Measurements from ENCODE around the gene MBD5.

DNA sequence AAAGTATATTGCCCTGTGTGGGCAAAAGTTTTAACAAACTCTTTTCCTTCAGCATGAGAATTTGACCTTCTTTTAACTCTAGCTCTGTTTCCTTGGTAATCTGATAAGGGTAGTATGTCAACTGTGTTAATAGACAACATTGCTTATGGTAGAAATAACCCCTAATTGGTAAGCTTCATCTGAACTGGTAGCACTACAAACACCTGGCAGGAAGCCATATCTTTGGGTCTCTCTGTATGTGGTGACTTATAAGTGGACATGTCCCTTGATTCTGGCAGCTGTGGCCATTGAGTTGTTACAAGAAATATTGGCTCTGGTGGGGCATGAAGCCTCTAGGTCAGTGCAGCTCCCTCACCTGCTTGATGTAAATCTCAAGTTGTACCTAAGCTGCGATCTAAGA, 46.9 kb downstream of the MBD5 start:
- TF ChIP-seq, protein P1, sequence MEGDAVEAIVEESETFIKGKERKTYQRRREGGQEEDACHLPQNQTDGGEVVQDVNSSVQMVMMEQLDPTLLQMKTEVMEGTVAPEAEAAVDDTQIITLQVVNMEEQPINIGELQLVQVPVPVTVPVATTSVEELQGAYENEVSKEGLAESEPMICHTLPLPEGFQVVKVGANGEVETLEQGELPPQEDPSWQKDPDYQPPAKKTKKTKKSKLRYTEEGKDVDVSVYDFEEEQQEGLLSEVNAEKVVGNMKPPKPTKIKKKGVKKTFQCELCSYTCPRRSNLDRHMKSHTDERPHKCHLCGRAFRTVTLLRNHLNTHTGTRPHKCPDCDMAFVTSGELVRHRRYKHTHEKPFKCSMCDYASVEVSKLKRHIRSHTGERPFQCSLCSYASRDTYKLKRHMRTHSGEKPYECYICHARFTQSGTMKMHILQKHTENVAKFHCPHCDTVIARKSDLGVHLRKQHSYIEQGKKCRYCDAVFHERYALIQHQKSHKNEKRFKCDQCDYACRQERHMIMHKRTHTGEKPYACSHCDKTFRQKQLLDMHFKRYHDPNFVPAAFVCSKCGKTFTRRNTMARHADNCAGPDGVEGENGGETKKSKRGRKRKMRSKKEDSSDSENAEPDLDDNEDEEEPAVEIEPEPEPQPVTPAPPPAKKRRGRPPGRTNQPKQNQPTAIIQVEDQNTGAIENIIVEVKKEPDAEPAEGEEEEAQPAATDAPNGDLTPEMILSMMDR (IDR thresholded peaks at IDR 0.05): no peak
- TF ChIP-seq CDX4 (CRISPR knock-in tag; IDR thresholded peaks at IDR 0.05; ENCODE audit: borderline replicate concordance) (no peak), NR3C1 (CRISPR knock-in tag; conservative IDR thresholded peaks at IDR 0.05; ENCODE audit: low read depth) (no peak), ZNF423 (CRISPR knock-in tag; IDR thresholded peaks at IDR 0.05) (no peak), ATF3 (CRISPR knock-in tag; conservative IDR thresholded peaks at IDR 0.05) (no peak), GABPB1 (CRISPR knock-in tag; IDR thresholded peaks at IDR 0.05) (no peak), ZNF396 (CRISPR knock-in tag; IDR thresholded peaks at IDR 0.05; ENCODE audit: borderline replicate concordance) (no peak), ELF4 (CRISPR knock-in tag; IDR thresholded peaks at IDR 0.05; ENCODE audit: low read depth) (no peak), MYBL2 (CRISPR knock-in tag; IDR thresholded peaks at IDR 0.05) (no peak), ZNF263 (CRISPR knock-in tag; IDR thresholded peaks at IDR 0.05; ENCODE audit: low read depth) (no peak), ZNF121 (CRISPR knock-in tag; IDR thresholded peaks at IDR 0.05) (no peak), SMAD3 (CRISPR knock-in tag; IDR thresholded peaks at IDR 0.05; ENCODE audit: borderline replicate concordance) (no peak)
- TF ChIP-seq, protein P2, sequence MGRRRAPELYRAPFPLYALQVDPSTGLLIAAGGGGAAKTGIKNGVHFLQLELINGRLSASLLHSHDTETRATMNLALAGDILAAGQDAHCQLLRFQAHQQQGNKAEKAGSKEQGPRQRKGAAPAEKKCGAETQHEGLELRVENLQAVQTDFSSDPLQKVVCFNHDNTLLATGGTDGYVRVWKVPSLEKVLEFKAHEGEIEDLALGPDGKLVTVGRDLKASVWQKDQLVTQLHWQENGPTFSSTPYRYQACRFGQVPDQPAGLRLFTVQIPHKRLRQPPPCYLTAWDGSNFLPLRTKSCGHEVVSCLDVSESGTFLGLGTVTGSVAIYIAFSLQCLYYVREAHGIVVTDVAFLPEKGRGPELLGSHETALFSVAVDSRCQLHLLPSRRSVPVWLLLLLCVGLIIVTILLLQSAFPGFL (CRISPR knock-in tag; IDR thresholded peaks at IDR 0.05; ENCODE audit: borderline replicate concordance): no peak
- TF ChIP-seq, protein P3, sequence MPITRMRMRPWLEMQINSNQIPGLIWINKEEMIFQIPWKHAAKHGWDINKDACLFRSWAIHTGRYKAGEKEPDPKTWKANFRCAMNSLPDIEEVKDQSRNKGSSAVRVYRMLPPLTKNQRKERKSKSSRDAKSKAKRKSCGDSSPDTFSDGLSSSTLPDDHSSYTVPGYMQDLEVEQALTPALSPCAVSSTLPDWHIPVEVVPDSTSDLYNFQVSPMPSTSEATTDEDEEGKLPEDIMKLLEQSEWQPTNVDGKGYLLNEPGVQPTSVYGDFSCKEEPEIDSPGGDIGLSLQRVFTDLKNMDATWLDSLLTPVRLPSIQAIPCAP (CRISPR knock-in tag; IDR thresholded peaks at IDR 0.05): no peak
